ENCODE data around the gene MCF2L.
"Not testable (repeated sequence)": the region's sequence is repeated elsewhere in the genome, so short reads cannot be mapped to it uniquely, and the experiment has no call there.

Gene MCF2L

GRCh38 chr13:113076681-113077401 lies 107.8 kb downstream of the MCF2L start:
- Histone ChIP-seq H3K36me3 (ENCODE audit: control insufficient read depth, insufficient read depth, low read length) (peaks cover 4% of the 10 kb centered on the region; the same call in 1 of the 2 replicates), H3K9ac (ENCODE audit: low read depth, low read length) (no peak overlapping the region), H3K27me3 (ENCODE audit: control insufficient read depth, insufficient read depth, low read length) (no peaks in the 10 kb centered on the region), H3K4me1 (ENCODE audit: control insufficient read depth, insufficient read depth, low read length) (no peaks in the 10 kb centered on the region), H3K4me3 (ENCODE audit: low read depth, low read length) (no peak overlapping the region), H3K9me3 (ENCODE audit: control insufficient read depth, insufficient read depth, low read length) (no peaks in the 10 kb centered on the region), H3K27ac (ENCODE audit: low read depth, low read length) (no peak overlapping the region)

GRCh38 chr13:113077566-113077952 lies 108.5 kb downstream of the MCF2L start:
- Histone ChIP-seq H3K27me3 (ENCODE audit: control insufficient read depth, insufficient read depth, low read length) (no peaks in the 10 kb centered on the region), H3K27ac (ENCODE audit: low read depth, low read length) (no peak overlapping the region)

GRCh38 chr13:113077953-113078901 lies 109.2 kb downstream of the MCF2L start:
- H3K27ac ChIP-seq (ENCODE audit: low read depth, low read length), result no peak overlapping the region
- H3K36me3 ChIP-seq (ENCODE audit: control insufficient read depth, insufficient read depth, low read length), result peaks cover 4% of the 10 kb centered on the region; the same call in 1 of the 2 replicates
- no peak overlapping the region for H3K9ac ChIP-seq (ENCODE audit: low read depth, low read length)
- H3K27me3 ChIP-seq (ENCODE audit: control insufficient read depth, insufficient read depth, low read length), result no peaks in the 10 kb centered on the region
- no peaks in the 10 kb centered on the region for H3K4me1 ChIP-seq (ENCODE audit: control insufficient read depth, insufficient read depth, low read length)
- no peak overlapping the region for H3K4me3 ChIP-seq (ENCODE audit: low read depth, low read length)
- no peaks in the 10 kb centered on the region for H3K9me3 ChIP-seq (ENCODE audit: control insufficient read depth, insufficient read depth, low read length)

More at GRCh38 chr13:113077566-113077952, 108.5 kb downstream of the MCF2L start:
- Histone ChIP-seq H3K9me3 (ENCODE audit: control insufficient read depth, insufficient read depth, low read length) (no peaks in the 10 kb centered on the region), H3K36me3 (ENCODE audit: control insufficient read depth, insufficient read depth, low read length) (peaks cover 4% of the 10 kb centered on the region; the same call in 1 of the 2 replicates), H3K4me3 (ENCODE audit: low read depth, low read length) (no peak overlapping the region), H3K4me1 (ENCODE audit: control insufficient read depth, insufficient read depth, low read length) (no peaks in the 10 kb centered on the region), H3K9ac (ENCODE audit: low read depth, low read length) (no peak overlapping the region)

DNA sequence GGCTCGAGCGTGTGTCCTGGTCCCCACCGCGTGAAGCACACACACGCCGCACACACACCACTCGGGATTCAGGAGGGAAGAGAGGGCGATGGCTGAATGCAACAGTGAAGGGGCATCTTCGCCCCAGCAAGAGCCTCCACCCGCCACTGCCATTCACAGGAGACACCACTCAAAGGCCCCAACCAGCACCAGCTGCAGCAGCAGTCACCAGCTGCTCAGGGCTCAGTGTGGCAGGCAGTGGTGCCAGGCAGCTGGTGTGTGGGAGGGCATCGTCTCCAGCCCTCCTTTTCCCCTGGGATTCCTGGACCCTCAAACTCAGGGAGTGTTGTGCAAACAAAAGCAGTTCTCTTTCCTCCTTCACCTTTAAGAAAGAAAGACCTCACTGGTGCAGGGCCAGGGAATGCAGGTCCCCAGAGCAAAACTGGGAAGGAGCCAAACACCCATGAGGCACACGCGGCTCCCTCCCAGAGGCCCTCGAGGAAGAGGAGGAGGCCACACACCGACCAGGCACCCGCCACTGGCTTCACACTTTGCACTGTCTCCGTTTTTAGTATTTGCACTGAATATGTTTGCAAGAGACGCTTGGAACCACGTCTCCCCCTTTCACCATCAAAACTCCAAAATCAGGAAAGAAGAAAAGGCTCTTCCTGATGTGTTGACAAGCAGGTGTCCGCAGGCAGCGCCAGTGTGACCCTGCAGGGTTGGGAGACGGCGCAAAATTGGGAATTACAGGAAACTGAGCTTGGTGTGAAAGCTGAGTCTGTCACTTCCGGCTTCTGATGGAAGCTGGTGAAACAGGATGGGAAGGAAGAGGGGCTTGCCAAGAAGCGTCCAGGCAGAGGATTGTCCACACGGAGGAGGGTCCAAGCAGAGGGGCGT lies 110.1 kb downstream of the MCF2L start:
- Histone ChIP-seq H3K4me3 (ENCODE audit: low read depth, low read length) (no peak overlapping the region), H3K9ac (ENCODE audit: low read depth, low read length) (no peak overlapping the region), H3K9me3 (ENCODE audit: control insufficient read depth, insufficient read depth, low read length) (no peaks in the 10 kb centered on the region), H3K27ac (ENCODE audit: low read depth, low read length) (no peak overlapping the region), H3K36me3 (ENCODE audit: control insufficient read depth, insufficient read depth, low read length) (peaks cover 1% of the 10 kb centered on the region; the same call in 1 of the 2 replicates), H3K4me1 (ENCODE audit: control insufficient read depth, insufficient read depth, low read length) (no peaks in the 10 kb centered on the region), H3K27me3 (ENCODE audit: control insufficient read depth, insufficient read depth, low read length) (no peaks in the 10 kb centered on the region)

DNA sequence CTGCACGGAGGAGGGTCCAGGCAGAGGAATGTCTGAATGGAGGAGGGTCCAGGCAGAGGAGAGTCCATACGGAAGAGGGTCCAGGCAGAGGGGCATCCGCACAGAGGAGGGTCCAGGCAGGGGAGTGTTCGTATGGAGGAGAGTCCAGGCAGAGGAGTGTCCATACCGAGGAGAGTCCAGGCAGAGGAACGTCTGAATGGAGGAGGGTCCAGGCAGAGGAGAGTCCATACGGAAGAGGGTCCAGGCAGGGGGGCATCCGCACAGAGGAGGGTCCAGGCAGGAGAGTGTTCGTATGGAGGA lies 110.7 kb downstream of the MCF2L start:
- not testable (repeated sequence) for H3K36me3 ChIP-seq (ENCODE audit: control insufficient read depth, insufficient read depth, low read length); H3K9ac ChIP-seq (ENCODE audit: low read depth, low read length); H3K27ac ChIP-seq (ENCODE audit: low read depth, low read length); H3K4me3 ChIP-seq (ENCODE audit: low read depth, low read length); H3K9me3 ChIP-seq (ENCODE audit: control insufficient read depth, insufficient read depth, low read length); H3K4me1 ChIP-seq (ENCODE audit: control insufficient read depth, insufficient read depth, low read length); H3K27me3 ChIP-seq (ENCODE audit: control insufficient read depth, insufficient read depth, low read length)

DNA sequence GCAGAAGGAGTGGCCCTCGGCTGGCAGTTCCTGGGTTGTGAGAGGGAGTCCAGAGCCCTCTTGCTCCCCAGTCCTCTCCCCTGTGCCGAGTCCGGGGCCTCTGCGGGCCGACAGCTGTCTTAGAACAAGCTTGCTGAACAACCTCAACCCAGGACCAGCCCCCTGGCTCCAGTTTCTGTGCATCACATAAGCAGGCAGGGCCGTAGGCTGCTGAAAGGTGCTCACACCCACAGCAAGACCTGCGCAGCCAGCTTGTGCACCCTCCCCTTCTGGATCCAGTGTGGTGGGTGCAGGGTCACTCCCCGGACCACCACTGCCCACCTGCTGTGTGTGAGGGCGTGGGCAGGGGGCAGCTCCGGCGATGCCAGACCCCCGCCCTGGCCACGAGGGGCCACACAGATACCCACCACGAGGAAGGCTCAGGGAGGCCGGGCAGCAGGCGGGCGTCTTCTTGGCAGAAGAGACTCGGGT lies 111.4 kb downstream of the MCF2L start:
- Histone ChIP-seq H3K27me3 (ENCODE audit: control insufficient read depth, insufficient read depth, low read length) (no peaks in the 10 kb centered on the region), H3K4me1 (ENCODE audit: control insufficient read depth, insufficient read depth, low read length) (no peaks in the 10 kb centered on the region), H3K9ac (ENCODE audit: low read depth, low read length) (no peak overlapping the region), H3K4me3 (ENCODE audit: low read depth, low read length) (no peak overlapping the region), H3K36me3 (ENCODE audit: control insufficient read depth, insufficient read depth, low read length) (no peaks in the 10 kb centered on the region; the same call in 1 of the 2 replicates), H3K27ac (ENCODE audit: low read depth, low read length) (no peak overlapping the region), H3K9me3 (ENCODE audit: control insufficient read depth, insufficient read depth, low read length) (no peaks in the 10 kb centered on the region)

DNA sequence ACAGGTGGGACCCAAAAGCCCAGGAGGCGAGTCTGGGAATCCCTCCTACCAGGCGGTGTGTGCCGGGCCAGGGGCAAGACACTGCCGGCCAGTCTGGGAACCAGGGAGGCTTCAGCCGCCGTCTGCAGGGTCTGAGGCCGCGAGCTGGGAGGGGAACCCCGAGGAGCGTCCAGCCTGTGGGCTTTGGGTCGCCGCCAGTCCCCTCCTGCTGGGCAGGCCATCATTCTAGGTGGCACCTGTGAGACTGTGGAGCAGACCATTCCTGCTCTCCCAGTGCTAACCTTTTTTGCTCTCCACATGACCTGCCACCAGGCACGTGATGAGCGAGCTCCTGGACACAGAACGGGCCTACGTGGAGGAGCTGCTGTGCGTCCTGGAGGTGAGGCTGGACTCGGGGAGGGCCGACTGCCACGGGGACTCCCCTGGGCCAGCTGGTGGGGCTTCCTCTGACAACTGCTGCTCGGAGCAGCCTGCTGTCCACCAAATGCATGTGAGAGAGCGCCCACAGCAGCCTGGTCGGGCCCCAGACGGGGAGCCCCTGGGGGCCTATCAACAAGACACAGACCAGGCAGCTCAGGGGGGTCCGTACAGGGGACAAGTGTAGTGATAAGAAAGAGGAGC lies 112.0 kb downstream of the MCF2L start:
- Histone ChIP-seq H3K4me3 (ENCODE audit: low read depth, low read length) (no peak overlapping the region), H3K27me3 (ENCODE audit: control insufficient read depth, insufficient read depth, low read length) (no peaks in the 10 kb centered on the region), H3K4me1 (ENCODE audit: control insufficient read depth, insufficient read depth, low read length) (no peaks in the 10 kb centered on the region), H3K9me3 (ENCODE audit: control insufficient read depth, insufficient read depth, low read length) (no peaks in the 10 kb centered on the region), H3K27ac (ENCODE audit: low read depth, low read length) (no peak overlapping the region), H3K36me3 (ENCODE audit: control insufficient read depth, insufficient read depth, low read length) (no peaks in the 10 kb centered on the region; the same call in 1 of the 2 replicates), H3K9ac (ENCODE audit: low read depth, low read length) (no peak overlapping the region)

GRCh38 chr13:113082198-113083021 lies 113.4 kb downstream of the MCF2L start:
- no peak overlapping the region for H3K9ac ChIP-seq (ENCODE audit: low read depth, low read length)
- no peak overlapping the region for H3K4me3 ChIP-seq (ENCODE audit: low read depth, low read length)
- peaks cover 4% of the 10 kb centered on the region; the same call in 1 of the 2 replicates for H3K36me3 ChIP-seq (ENCODE audit: control insufficient read depth, insufficient read depth, low read length)
- H3K9me3 ChIP-seq (ENCODE audit: control insufficient read depth, insufficient read depth, low read length), result no peaks in the 10 kb centered on the region
- no peaks in the 10 kb centered on the region for H3K4me1 ChIP-seq (ENCODE audit: control insufficient read depth, insufficient read depth, low read length)
- no peaks in the 10 kb centered on the region for H3K27me3 ChIP-seq (ENCODE audit: control insufficient read depth, insufficient read depth, low read length)
- no peak overlapping the region for H3K27ac ChIP-seq (ENCODE audit: low read depth, low read length)

DNA sequence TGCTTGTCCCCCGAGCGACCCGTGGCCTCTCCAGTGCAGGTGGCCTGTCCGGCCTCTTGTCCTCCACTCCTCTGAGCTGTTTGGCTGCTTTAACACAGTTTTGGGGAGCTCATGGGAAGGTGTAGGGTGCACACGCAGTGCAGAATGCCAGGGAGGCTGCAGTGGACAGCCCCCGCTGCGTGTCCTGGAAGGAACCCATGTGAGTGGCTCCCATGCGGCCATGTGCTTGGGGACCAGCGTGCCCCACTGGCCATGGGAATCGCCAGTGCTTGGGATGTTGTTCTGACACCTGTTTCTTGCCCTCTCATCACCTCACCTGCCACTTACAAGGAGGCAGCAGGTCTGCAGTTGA lies 114.0 kb downstream of the MCF2L start:
- Histone ChIP-seq H3K4me1 (ENCODE audit: control insufficient read depth, insufficient read depth, low read length) (no peaks in the 10 kb centered on the region), H3K9me3 (ENCODE audit: control insufficient read depth, insufficient read depth, low read length) (no peaks in the 10 kb centered on the region), H3K27me3 (ENCODE audit: control insufficient read depth, insufficient read depth, low read length) (no peaks in the 10 kb centered on the region), H3K9ac (ENCODE audit: low read depth, low read length) (no peak overlapping the region), H3K4me3 (ENCODE audit: low read depth, low read length) (no peak overlapping the region), H3K36me3 (ENCODE audit: control insufficient read depth, insufficient read depth, low read length) (peaks cover 10% of the 10 kb centered on the region; the same call in 1 of the 2 replicates), H3K27ac (ENCODE audit: low read depth, low read length) (no peak overlapping the region)
